ENCODE results near the gene NLGN4X. TPM values are rescaled to one million over a fixed set of nuclear protein-coding genes. Genes with fewer than 3 reads are reported as not detected.

NLGN4X gene
- total RNA-seq, 1 donor from 2014 or later: 1.2 TPM

GRCh38 chrX:6074532-6074931 lies 154.1 kb downstream of the NLGN4X start:
- Mint-ChIP-seq H3K27me3 (ENCODE audit: low read depth) (no peaks in the 10 kb centered on the region), H3K9me3 (ENCODE audit: low read depth) (peaks cover 9% of the 10 kb centered on the region), H3K36me3 (ENCODE audit: low read depth) (no peaks in the 10 kb centered on the region), H3K4me1 (ENCODE audit: low read depth) (no peaks in the 10 kb centered on the region), H3K4me3 (ENCODE audit: unreplicated experiment) (no peak overlapping the region), H3K27ac (ENCODE audit: unreplicated experiment) (no peak overlapping the region)
- TF ChIP-seq, protein P1, sequence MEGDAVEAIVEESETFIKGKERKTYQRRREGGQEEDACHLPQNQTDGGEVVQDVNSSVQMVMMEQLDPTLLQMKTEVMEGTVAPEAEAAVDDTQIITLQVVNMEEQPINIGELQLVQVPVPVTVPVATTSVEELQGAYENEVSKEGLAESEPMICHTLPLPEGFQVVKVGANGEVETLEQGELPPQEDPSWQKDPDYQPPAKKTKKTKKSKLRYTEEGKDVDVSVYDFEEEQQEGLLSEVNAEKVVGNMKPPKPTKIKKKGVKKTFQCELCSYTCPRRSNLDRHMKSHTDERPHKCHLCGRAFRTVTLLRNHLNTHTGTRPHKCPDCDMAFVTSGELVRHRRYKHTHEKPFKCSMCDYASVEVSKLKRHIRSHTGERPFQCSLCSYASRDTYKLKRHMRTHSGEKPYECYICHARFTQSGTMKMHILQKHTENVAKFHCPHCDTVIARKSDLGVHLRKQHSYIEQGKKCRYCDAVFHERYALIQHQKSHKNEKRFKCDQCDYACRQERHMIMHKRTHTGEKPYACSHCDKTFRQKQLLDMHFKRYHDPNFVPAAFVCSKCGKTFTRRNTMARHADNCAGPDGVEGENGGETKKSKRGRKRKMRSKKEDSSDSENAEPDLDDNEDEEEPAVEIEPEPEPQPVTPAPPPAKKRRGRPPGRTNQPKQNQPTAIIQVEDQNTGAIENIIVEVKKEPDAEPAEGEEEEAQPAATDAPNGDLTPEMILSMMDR (IDR thresholded peaks at IDR 0.05): no peak
- no peak for DNase-seq (ENCODE audit: low spot score)

DNA sequence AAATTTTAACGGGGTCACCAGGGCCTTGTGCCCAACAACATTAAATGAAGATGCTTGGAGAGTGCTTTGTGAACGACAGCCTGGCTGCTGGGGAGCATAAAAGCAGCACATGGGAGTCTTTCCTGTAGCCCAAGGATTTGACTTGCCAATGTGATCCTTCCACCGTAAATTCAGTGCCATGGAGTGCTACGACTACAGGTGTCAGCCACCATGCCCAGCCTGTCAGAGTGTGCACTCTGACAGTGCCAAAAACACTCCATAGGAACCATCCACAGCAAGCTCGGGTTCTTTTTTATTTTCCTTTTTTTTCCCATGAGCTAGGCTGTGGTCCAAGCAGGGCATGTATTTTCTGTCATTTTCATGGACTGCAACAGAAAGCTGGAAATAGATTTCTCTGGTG lies 156.9 kb downstream of the NLGN4X start:
- Mint-ChIP-seq H3K36me3 (ENCODE audit: low read depth) (no peaks in the 10 kb centered on the region), H3K4me3 (ENCODE audit: unreplicated experiment) (no peak overlapping the region), H3K4me1 (ENCODE audit: low read depth) (no peaks in the 10 kb centered on the region), H3K27ac (ENCODE audit: unreplicated experiment) (no peak overlapping the region), H3K9me3 (ENCODE audit: low read depth) (peaks cover 9% of the 10 kb centered on the region), H3K27me3 (ENCODE audit: low read depth) (no peaks in the 10 kb centered on the region)
- TF ChIP-seq, protein P1 (IDR thresholded peaks at IDR 0.05): no peak
- no peak for DNase-seq (ENCODE audit: low spot score)

- Mint-ChIP-seq H3K27ac (ENCODE audit: unreplicated experiment) (no peak overlapping the region), H3K27me3 (ENCODE audit: low read depth) (no peaks in the 10 kb centered on the region), H3K4me1 (ENCODE audit: low read depth) (no peaks in the 10 kb centered on the region), H3K36me3 (ENCODE audit: low read depth) (no peaks in the 10 kb centered on the region), H3K4me3 (ENCODE audit: unreplicated experiment) (no peak overlapping the region), H3K9me3 (ENCODE audit: low read depth) (no peaks in the 10 kb centered on the region)
- DNase-seq (ENCODE audit: low spot score): no peak
- TF ChIP-seq, protein P1 (IDR thresholded peaks at IDR 0.05): no peak
These were observed 161.1 kb downstream of the NLGN4X start for GRCh38 chrX:6067600-6067999.

DNA sequence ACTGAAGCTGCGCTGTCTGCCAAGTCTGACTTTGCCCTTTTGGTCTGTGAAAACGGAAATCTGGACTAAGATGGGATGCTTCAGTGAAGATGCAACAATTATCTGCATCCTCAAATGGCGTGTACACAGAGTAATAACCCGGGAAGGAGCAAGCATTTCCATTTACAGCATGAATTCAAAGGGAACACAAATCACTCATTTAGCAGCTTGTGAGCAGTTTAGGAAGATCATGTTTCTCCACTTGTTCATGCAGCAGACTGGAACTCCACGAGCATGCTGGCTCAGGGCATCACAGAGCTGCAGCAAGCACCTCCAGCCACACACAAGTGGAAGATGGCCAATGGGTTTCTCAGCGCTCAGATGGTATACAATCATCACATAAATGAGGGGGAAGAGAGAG lies 175.5 kb downstream of the NLGN4X start:
- no peaks in the 10 kb centered on the region for H3K27me3 Mint-ChIP-seq (ENCODE audit: low read depth)
- H3K4me3 Mint-ChIP-seq (ENCODE audit: unreplicated experiment): no peak overlapping the region
- H3K36me3 Mint-ChIP-seq (ENCODE audit: low read depth): no peaks in the 10 kb centered on the region
- H3K27ac Mint-ChIP-seq (ENCODE audit: unreplicated experiment): no peak overlapping the region
- H3K4me1 Mint-ChIP-seq (ENCODE audit: low read depth): no peaks in the 10 kb centered on the region
- TF ChIP-seq, protein P1 (IDR thresholded peaks at IDR 0.05): no peak
- DNase-seq (ENCODE audit: low spot score): no peak
- peaks cover 8% of the 10 kb centered on the region for H3K9me3 Mint-ChIP-seq (ENCODE audit: low read depth)

DNA sequence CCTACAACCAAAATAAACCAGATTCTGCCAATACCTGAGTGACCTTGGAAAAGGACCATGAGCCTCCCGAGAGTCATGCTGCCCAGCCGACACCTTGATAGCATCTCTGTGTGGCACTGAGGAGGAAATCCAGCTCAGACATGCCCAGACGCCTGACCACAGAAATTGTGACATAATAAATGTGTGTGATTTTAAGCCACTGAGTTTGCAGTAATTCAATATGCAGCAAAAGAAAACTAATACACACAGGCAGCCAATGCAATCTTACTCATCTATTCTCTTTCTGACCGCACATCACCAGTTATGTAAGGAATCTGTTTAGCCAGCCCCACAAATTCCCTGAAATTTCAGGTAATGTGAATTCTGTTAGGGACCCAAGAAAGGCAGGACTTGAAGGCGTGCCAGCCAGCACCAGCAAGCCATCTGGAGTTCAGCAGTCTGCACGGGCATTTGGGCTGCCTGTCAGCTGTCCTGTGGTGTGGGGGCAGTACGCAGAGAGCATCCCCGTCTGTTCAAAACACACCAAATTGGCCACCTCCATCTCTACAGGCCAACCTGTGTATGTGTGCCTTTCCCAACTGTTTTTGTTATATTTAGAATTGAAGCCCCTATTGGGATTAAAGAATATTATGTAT lies 176.4 kb downstream of the NLGN4X start:
- no peak overlapping the region for H3K4me3 Mint-ChIP-seq (ENCODE audit: unreplicated experiment)

More for the DNA sequence above, 176.4 kb downstream of the NLGN4X start:
- TF ChIP-seq, protein P1 (IDR thresholded peaks at IDR 0.05): no peak
- H3K27ac Mint-ChIP-seq (ENCODE audit: unreplicated experiment): no peak overlapping the region
- H3K9me3 Mint-ChIP-seq (ENCODE audit: low read depth): peaks cover 8% of the 10 kb centered on the region
- no peaks in the 10 kb centered on the region for H3K27me3 Mint-ChIP-seq (ENCODE audit: low read depth)
- no peaks in the 10 kb centered on the region for H3K36me3 Mint-ChIP-seq (ENCODE audit: low read depth)
- DNase-seq (ENCODE audit: low spot score): no peak
- no peaks in the 10 kb centered on the region for H3K4me1 Mint-ChIP-seq (ENCODE audit: low read depth)

Measured in chondrocyte (in vitro differentiated cells).